Cardiac muscle cell (in vitro differentiated cells and primary cell): ENCODE data around the gene THBS3. TPM values are rescaled to one million over a fixed set of nuclear protein-coding genes. Genes with fewer than 3 reads are reported as not detected.
A peak's percentile ranks its signal among the peaks of the same experiment; 100 is the strongest.

ENCODE experiments used
- DNase-seq, 2 donors: peaks; one replicate each; pipeline versions ENCODE4 v3.0.0 to v3.0.0-alpha.2; 2010 to 2017; ENCODE audit warnings: low read depth in 1 of 2, low spot score in 1 of 2
- H3K27ac ChIP-seq: fragments of 200-600 bp; sonication (generic); 2 replicates; pipeline ENCODE4 v1.5.1; 2016
- H3K27me3 ChIP-seq: fragments of 200-600 bp; sonication (generic); 2 replicates; pipeline ENCODE4 v1.6.0; 2016; ENCODE audit warnings: control low read depth
- H3K36me3 ChIP-seq: fragments of 200-600 bp; sonication (generic); 2 replicates; pipeline ENCODE4 v1.5.1; 2016; ENCODE audit warnings: control low read depth
- H3K4me1 ChIP-seq: fragments of 200-600 bp; sonication (generic); 2 replicates; pipeline ENCODE4 v1.8.1; 2017; ENCODE audit warnings: low read depth, mild to moderate bottlenecking, mixed run types
- H3K4me3 ChIP-seq: fragments of 200-600 bp; sonication (generic); 2 replicates; pipeline ENCODE4 v1.5.1; 2016; ENCODE audit warnings: mild to moderate bottlenecking
- H3K9me3 ChIP-seq: fragments of 200-600 bp; sonication (generic); 2 replicates; pipeline ENCODE4 v1.5.1; 2017; ENCODE audit warnings: low read depth, mild to moderate bottlenecking, control low read depth
- CTCF ChIP-seq: IDR thresholded peaks from 2 replicates; pipeline ENCODE4 v1.5.1; 2012; ENCODE audit warnings: low read depth, mild to moderate bottlenecking, low read length
- polyA plus RNA-seq: library from polyadenylated mRNA; unstranded; fragments of >200 nt; fragmentation: Nextera tagmentation; extraction: Ambion mirVana; gene quantifications from 2 replicates; pipeline ENCODE4 v1.2.1, GENCODE V29; 2016
- total RNA-seq: library from RNA; depleted of rRNA; stranded (reverse); fragments of >200 nt; gene quantifications from 2 replicates; pipeline ENCODE4 v1.2.3, GENCODE V29; 2016

THBS3 gene
- total and polyA plus RNA-seq, 2 experiments from 2014 or later, result 9.4 to 14.2 TPM

GRCh38 chr1:155209312-155209721 lies 1.6 kb upstream of the THBS3 start:
- Histone ChIP-seq H3K27me3 (no peaks in the 10 kb centered on the region), H3K27ac (peak overlapping the region; percentile 97), H3K9me3 (no peaks in the 10 kb centered on the region), H3K36me3 (no peaks in the 10 kb centered on the region), H3K4me1 (peaks cover 20% of the 10 kb centered on the region), H3K4me3 (peak overlapping the region; percentile 79)
- DNase-seq, result no peak
- no peak for TF ChIP-seq CTCF

GRCh38 chr1:155208541-155209311 lies 1.0 kb upstream of the THBS3 start, which contains the start of gene MTX1:
TSS of gene MTX1 (plus strand) at chr1:155208695. CDS start at chr1:155208805, 110 bp downstream.
- TF ChIP-seq CTCF, result no peak
- Histone ChIP-seq H3K4me1 (peaks cover 20% of the 10 kb centered on the region), H3K9me3 (no peaks in the 10 kb centered on the region), H3K36me3 (no peaks in the 10 kb centered on the region), H3K27ac (peak within 1 kb of the TSS; percentile 97), H3K4me3 (peak within 1 kb of the TSS; percentile 79), H3K27me3 (no peaks in the 10 kb centered on the region)
- peak; percentile 92 to 93 for DNase-seq

- Histone ChIP-seq H3K27me3 (no peaks in the 10 kb centered on the region), H3K4me3 (no peak overlapping the region), H3K4me1 (peaks cover 20% of the 10 kb centered on the region), H3K27ac (peak overlapping the region; percentile 97), H3K36me3 (no peaks in the 10 kb centered on the region), H3K9me3 (no peaks in the 10 kb centered on the region)
- peak; percentile 79 to 84 for DNase-seq
- peak; percentile 85 for TF ChIP-seq CTCF
Measured at GRCh38 chr1:155206891-155207805, 549 bp downstream of the THBS3 start.

GRCh38 chr1:155205969-155206593 lies 1.6 kb downstream of the THBS3 start:
- Histone ChIP-seq H3K27ac (no peak overlapping the region), H3K4me3 (no peak overlapping the region), H3K36me3 (peaks cover 4% of the 10 kb centered on the region), H3K4me1 (peaks cover 20% of the 10 kb centered on the region), H3K27me3 (no peaks in the 10 kb centered on the region), H3K9me3 (no peaks in the 10 kb centered on the region)
- TF ChIP-seq CTCF, result no peak
- DNase-seq, result no peak

- Histone ChIP-seq H3K27ac (no peak overlapping the region), H3K36me3 (peaks cover 4% of the 10 kb centered on the region), H3K4me3 (no peak overlapping the region), H3K9me3 (no peaks in the 10 kb centered on the region), H3K27me3 (no peaks in the 10 kb centered on the region), H3K4me1 (peaks cover 20% of the 10 kb centered on the region)
- DNase-seq, result no peak
- TF ChIP-seq CTCF, result no peak
Measured at GRCh38 chr1:155205035-155205434, 2.7 kb downstream of the THBS3 start.
